Measurements from ENCODE around the gene GGT7.
"Not testable (repeated sequence)": the region's sequence is repeated elsewhere in the genome, so short reads cannot be mapped to it uniquely, and the experiment has no call there.

The GGT7 gene

GRCh38 chr20:34872622-34873224, at the start of gene GGT7:
TSS of gene GGT7 (minus strand) at chr20:34872856. CDS start at chr20:34872815, 41 bp downstream.
- peak; percentile 75 to 79 for DNase-seq (ENCODE audit: low read depth in 2 of 2)

GRCh38 chr20:34921436-34921835, 48.8 kb upstream of the GGT7 start:
- DNase-seq (ENCODE audit: low read depth in 2 of 2): no peak

- no peak for DNase-seq (ENCODE audit: low read depth in 2 of 2)
These were observed 47.4 kb upstream of the GGT7 start for GRCh38 chr20:34920055-34920454.

- no peak for DNase-seq (ENCODE audit: low read depth in 2 of 2)
These were observed 44.2 kb upstream of the GGT7 start for GRCh38 chr20:34916774-34917354.

GRCh38 chr20:34915749-34916455, 43.2 kb upstream of the GGT7 start:
- DNase-seq (ENCODE audit: low read depth in 2 of 2): no peak

GRCh38 chr20:34915131-34915530, 42.5 kb upstream of the GGT7 start:
- DNase-seq (ENCODE audit: low read depth in 2 of 2): no peak

GRCh38 chr20:34907616-34908469, 35.2 kb upstream of the GGT7 start:
- DNase-seq (ENCODE audit: low read depth in 2 of 2): no peak

- no peak for DNase-seq (ENCODE audit: low read depth in 2 of 2)
These were observed 31.6 kb upstream of the GGT7 start for GRCh38 chr20:34904202-34904621.

- DNase-seq (ENCODE audit: low read depth in 2 of 2): not testable (repeated sequence)
These were observed 26.1 kb upstream of the GGT7 start for GRCh38 chr20:34898731-34899130.

GRCh38 chr20:34898129-34898528, 25.5 kb upstream of the GGT7 start:
- DNase-seq (ENCODE audit: low read depth in 2 of 2): not testable (repeated sequence)

- no peak for DNase-seq (ENCODE audit: low read depth in 2 of 2)
These were observed 23.5 kb upstream of the GGT7 start for GRCh38 chr20:34896086-34896621.

GRCh38 chr20:34895465-34895864, 22.8 kb upstream of the GGT7 start:
- no peak for DNase-seq (ENCODE audit: low read depth in 2 of 2)

- no peak for DNase-seq (ENCODE audit: low read depth in 2 of 2)
These were observed 22.1 kb upstream of the GGT7 start for GRCh38 chr20:34894723-34895122.

GRCh38 chr20:34892671-34893070, 20.0 kb upstream of the GGT7 start:
- no peak for DNase-seq (ENCODE audit: low read depth in 2 of 2)

- no peak for DNase-seq (ENCODE audit: low read depth in 2 of 2)
These were observed 18.8 kb upstream of the GGT7 start for GRCh38 chr20:34891166-34892062.

GRCh38 chr20:34888468-34888867, 15.8 kb upstream of the GGT7 start:
- DNase-seq (ENCODE audit: low read depth in 2 of 2): no peak

- no peak for DNase-seq (ENCODE audit: low read depth in 2 of 2)
These were observed 14.4 kb upstream of the GGT7 start for GRCh38 chr20:34887023-34887422.

- no peak for DNase-seq (ENCODE audit: low read depth in 2 of 2)
These were observed 13.5 kb upstream of the GGT7 start for GRCh38 chr20:34886122-34886521.

GRCh38 chr20:34884260-34884659, 11.6 kb upstream of the GGT7 start:
- no peak for DNase-seq (ENCODE audit: low read depth in 2 of 2)

- DNase-seq (ENCODE audit: low read depth in 2 of 2): no peak
These were observed 11.2 kb upstream of the GGT7 start for GRCh38 chr20:34883809-34884208.

Measured in stimulated activated CD8-positive, alpha-beta memory T cell treated with anti-CD3 and anti-CD28 coated beads, Interleukin-7, amount 100 ng/mL, for 1 hour (primary cell).